PC-3 (cell line): ENCODE measurements around the gene PCNP.
A peak's percentile ranks its signal among the peaks of the same experiment; 100 is the strongest.

Experiments
- CTCF ChIP-seq: fragments of 300-600 bp; sonication (generic); conservative IDR thresholded peaks from 2 replicates; pipeline ENCODE4 v1.5.1; 2017; ENCODE audit warnings: antibody characterized with exemption, low read depth, mild to moderate bottlenecking, low read length
- EZH2 ChIP-seq: fragments of 300-600 bp; sonication (generic); IDR thresholded peaks from one replicate; pipeline ENCODE4 v1.6.1; 2017; ENCODE audit warnings: antibody characterized with exemption, mild to moderate bottlenecking, low read length; ENCODE audit not compliant: unreplicated experiment
- EZH2phosphoT487 ChIP-seq: fragments of 300-600 bp; sonication (generic); IDR thresholded peaks from 2 replicates; pipeline ENCODE4 v1.6.1; 2018; ENCODE audit warnings: mild to moderate bottlenecking, antibody characterized with exemption, low read length, borderline replicate concordance

DNA sequence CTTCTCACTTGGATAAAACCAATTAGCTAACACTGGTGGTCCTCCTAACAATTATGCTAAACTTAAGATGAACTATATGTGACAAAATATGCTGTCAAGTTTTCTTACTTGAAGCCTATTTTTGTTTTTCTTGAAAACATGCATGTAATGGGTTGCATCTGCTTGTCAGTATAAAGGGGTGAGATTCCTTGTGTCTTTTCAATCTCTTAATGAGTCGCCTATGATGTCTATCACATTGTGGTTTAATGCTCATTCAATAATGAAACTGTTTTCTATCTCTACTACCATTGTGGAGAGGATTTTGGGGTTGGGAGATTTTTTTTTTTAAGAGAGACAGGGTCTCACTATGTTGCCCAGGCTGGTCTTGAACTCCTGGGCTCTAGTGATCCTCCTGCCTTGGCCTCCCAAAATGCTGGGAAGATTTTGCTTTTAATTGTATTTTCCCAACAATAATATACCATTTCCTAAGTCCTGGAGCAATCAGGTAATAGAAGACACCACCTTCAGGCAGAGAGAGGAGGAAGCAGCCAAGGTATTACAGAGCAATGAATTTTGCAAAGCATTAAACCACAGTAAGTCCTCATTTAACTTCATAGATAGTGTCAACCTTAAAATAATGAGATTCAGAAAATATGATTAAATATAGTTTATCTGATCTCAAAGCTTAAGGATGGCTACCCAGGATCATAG is 29.7 kb upstream of the PCNP start:
- peak; percentile 58 for TF ChIP-seq CTCF
- no peak for TF ChIP-seq EZH2
- no peak for TF ChIP-seq EZH2phosphoT487
